KG1 (cell line): ENCODE measurements around the gene UNC5B.

Experiments used
- DNase-seq: peaks from one replicate; lab custom pipeline; 2025; lab: John Stamatoyannopoulos, UW

UNC5B gene

GRCh38 chr10:71255550-71255807, 43.1 kb downstream of the UNC5B start:
- no peak for DNase-seq

GRCh38 chr10:71255808-71256660, 43.7 kb downstream of the UNC5B start:
- no peak for DNase-seq

GRCh38 chr10:71256661-71257318, 44.4 kb downstream of the UNC5B start:
- no peak for DNase-seq

- DNase-seq = no peak
Measured at GRCh38 chr10:71257319-71257997, 45.1 kb downstream of the UNC5B start.

GRCh38 chr10:71258046-71258445, 45.7 kb downstream of the UNC5B start:
- no peak for DNase-seq

- no peak for DNase-seq
Measured at GRCh38 chr10:71258446-71259145, 46.2 kb downstream of the UNC5B start.

- DNase-seq = no peak
Measured at GRCh38 chr10:71259282-71259681, 46.9 kb downstream of the UNC5B start.

GRCh38 chr10:71259815-71260501, 47.6 kb downstream of the UNC5B start:
- no peak for DNase-seq

- DNase-seq = no peak
Measured at GRCh38 chr10:71260622-71261325, 48.4 kb downstream of the UNC5B start.

- no peak for DNase-seq
Measured at GRCh38 chr10:71262027-71262426, 49.7 kb downstream of the UNC5B start.

- DNase-seq = no peak
Measured at GRCh38 chr10:71262817-71263216, 50.4 kb downstream of the UNC5B start.

- no peak for DNase-seq
Measured at GRCh38 chr10:71263376-71263775, 51.0 kb downstream of the UNC5B start.

GRCh38 chr10:71264345-71265200, 52.2 kb downstream of the UNC5B start:
- DNase-seq = no peak

GRCh38 chr10:71265201-71265575, 52.8 kb downstream of the UNC5B start:
- no peak for DNase-seq

GRCh38 chr10:71265618-71266146, 53.3 kb downstream of the UNC5B start:
- DNase-seq = no peak

GRCh38 chr10:71266147-71266917, 54.0 kb downstream of the UNC5B start:
- no peak for DNase-seq

- no peak for DNase-seq
Measured at GRCh38 chr10:71266918-71267442, 54.6 kb downstream of the UNC5B start.

- DNase-seq = no peak
Measured at GRCh38 chr10:71267508-71268240, 55.3 kb downstream of the UNC5B start.
